Mammary epithelial cell (primary cell): Measurements from ENCODE around the gene BBS9.

ENCODE experiments used
- CTCF ChIP-seq, 2 donors: IDR thresholded peaks in 1 of 2; conservative IDR thresholded peaks in 1 of 2; 2 replicates each; pipeline ENCODE4 v1.5.1; 2011 to 2012; ENCODE audit warnings: inconsistent platforms in 2 of 2, low read length in 2 of 2, mild to moderate bottlenecking in 2 of 2, control low read depth in 1 of 2, low read depth in 1 of 2; ENCODE audit not compliant: insufficient read depth in 1 of 2; ENCODE audit errors: extremely low read depth in 1 of 2
- EZH2 ChIP-seq: IDR thresholded peaks from 2 replicates; pipeline ENCODE4 v1.6.1; 2012; ENCODE audit warnings: low read length, inconsistent platforms, borderline replicate concordance

GRCh38 chr7:33449847-33450246 lies 320.5 kb downstream of the BBS9 start:
- TF ChIP-seq CTCF (conservative IDR thresholded peaks at IDR 0.05 in 1 of 2, IDR thresholded peaks at IDR 0.05 in 1 of 2; ENCODE audit: extremely low read depth in 1 of 2, insufficient read depth in 1 of 2, low read depth in 1 of 2, low read length in 2 of 2) (no peak), EZH2 (no peak)
